HFF-Myc (cell line): Measurements from ENCODE around the gene KDM4B.

ENCODE experiments used
- DNase-seq: peaks from one replicate; pipeline ENCODE4 v3.0.0-alpha.2; 2011; ENCODE audit warnings: low read depth; ENCODE audit errors: extremely low read depth
- H3K4me3 ChIP-seq: replicated peaks from 2 replicates; pipeline ENCODE4 v1.5.1; 2011; ENCODE audit warnings: low read depth, mild to moderate bottlenecking, control low read depth, low read length
- TF ChIP-seq, protein P1 (sequence below): IDR thresholded peaks from 2 replicates; pipeline ENCODE4 v1.5.1; 2012; ENCODE audit warnings: mild to moderate bottlenecking, low read depth, low read length, control low read depth; ENCODE audit errors: missing control alignments

The KDM4B gene

DNA sequence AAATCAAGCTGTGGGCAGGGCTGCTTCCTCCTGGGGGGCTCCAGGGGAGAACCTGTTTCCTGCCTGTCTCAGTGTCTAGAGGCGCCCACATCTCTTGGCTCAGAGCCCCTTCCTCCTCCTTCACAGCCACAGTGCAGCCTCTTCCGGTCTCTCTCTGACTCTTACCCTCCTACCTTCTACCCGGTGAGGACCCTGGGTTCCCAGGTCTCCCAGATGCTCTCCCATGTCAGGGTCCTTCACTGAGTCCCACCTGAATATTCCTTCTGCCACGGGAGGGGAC, 153.1 kb downstream of the KDM4B start:
- DNase-seq, result no peak
- TF ChIP-seq, protein P1, sequence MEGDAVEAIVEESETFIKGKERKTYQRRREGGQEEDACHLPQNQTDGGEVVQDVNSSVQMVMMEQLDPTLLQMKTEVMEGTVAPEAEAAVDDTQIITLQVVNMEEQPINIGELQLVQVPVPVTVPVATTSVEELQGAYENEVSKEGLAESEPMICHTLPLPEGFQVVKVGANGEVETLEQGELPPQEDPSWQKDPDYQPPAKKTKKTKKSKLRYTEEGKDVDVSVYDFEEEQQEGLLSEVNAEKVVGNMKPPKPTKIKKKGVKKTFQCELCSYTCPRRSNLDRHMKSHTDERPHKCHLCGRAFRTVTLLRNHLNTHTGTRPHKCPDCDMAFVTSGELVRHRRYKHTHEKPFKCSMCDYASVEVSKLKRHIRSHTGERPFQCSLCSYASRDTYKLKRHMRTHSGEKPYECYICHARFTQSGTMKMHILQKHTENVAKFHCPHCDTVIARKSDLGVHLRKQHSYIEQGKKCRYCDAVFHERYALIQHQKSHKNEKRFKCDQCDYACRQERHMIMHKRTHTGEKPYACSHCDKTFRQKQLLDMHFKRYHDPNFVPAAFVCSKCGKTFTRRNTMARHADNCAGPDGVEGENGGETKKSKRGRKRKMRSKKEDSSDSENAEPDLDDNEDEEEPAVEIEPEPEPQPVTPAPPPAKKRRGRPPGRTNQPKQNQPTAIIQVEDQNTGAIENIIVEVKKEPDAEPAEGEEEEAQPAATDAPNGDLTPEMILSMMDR, result no peak
- H3K4me3 ChIP-seq, result no peak overlapping the region

DNA sequence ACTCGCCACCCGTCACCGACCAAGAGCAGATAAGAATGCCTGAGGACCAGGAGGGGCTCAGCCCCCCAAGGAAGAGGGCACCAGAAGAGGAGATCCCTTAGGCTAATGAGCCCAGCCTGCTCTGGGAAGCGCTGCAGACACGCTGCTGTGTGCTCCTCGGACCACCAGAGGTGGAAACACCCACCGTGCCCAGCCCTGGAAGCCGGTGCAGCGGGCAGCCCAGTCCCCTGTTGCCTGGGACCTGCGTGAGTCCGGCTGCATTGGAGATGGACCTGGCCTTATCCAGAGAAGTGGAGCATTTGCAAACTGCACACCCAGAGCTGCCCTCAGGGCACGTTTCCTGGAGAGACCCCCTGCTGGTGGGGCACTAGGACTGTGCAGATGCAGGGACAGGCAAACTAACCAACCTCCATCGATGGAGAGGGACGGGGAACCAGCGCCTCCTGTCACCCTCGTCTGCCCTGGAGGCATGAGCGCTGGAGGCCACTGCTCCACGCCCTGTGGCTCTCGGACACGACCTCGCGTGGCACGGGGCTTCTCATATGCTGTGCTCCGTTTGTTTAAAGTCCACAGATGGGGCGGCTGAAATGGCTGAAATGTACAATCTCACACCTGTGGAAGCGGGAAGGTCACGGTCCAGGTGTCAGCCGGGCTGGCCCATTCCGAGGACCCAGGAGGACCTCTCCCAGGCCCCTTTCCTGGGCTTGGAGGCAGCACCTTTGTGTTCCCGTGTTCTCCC, 153.9 kb downstream of the KDM4B start:
- TF ChIP-seq, protein P1, result no peak

DNA sequence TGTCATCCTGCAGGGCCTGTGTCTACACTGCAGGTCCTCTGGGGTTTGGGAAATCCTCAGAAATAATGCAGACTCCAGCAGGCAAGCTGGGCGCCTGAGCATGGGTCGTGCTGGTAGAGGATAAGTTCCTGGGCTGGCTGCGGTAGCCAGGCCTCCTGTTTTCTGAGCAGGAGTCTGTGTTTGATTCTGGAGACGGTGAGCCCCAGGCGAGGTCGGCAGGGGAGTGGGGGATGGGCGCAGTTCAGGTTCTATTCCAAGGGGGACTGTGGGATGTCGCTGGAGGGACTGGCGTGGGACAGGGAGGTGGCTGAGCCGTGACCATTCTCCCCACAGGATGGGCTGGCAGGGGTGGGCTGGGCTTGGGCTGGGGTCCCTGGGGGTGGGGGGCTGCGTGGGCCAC, 154.7 kb downstream of the KDM4B start:
- no peak overlapping the region for H3K4me3 ChIP-seq
- TF ChIP-seq, protein P1, result no peak
- DNase-seq, result no peak

More for the DNA sequence above, 153.9 kb downstream of the KDM4B start:
- H3K4me3 ChIP-seq, result no peak overlapping the region
- no peak for DNase-seq

DNA sequence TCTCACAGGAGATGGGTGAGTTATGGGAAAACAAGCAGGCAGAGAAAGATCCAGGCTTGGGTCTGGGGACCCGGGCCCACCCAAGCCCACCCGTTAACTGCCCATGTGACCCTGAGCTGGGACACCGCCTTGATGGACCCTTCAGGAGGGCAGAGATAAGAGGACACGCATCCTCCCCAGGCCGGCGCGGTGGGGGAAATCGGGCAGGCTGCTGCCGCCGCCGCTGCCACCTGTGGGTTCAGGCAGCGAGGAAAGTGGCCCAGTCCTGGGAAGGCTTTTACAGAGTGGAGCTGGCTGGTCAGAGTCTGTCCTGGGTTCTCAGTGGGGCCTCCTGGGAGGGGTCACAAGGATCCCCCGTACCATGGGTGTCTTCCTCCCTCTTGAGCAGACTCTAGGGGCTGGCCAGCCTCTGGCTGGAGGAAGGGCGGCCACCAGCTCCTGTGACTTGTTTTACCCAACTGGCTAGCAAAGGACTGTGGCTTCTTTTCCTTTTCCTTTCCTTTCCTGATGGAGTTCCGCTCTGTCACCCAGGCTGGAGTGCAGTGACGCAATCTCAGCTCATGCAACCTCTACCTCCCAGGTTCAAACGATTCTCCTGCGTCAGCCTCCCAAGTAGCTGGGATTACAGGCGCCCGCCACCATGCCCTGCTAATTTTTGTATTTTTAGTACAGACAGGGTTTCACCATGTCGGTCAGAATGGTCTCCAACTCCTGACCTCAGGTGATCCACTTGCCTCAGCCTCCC, 155.4 kb downstream of the KDM4B start:
- TF ChIP-seq, protein P1, result no peak
- no peak overlapping the region for H3K4me3 ChIP-seq
- DNase-seq, result no peak

DNA sequence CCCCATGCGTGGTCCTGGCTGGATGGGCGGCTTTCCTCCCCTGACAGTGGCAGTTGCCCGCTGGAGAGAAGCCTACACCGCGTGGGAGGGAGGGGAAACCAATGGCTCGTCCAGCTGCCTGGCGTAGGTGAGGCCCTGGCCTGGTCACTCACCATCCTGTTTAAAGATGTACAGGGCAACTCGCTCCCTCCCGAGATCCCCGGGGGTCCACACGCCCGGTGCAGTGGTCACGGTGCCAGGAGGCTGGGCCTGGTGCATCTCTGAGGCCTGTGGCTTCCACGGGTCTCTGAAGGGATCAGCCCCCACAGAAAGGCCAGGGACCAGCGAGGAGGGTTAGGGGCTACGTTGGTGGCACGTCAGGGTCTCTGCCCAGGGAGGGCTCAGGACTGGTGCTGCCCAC, 156.5 kb downstream of the KDM4B start:
- DNase-seq, result no peak
- TF ChIP-seq, protein P1, result no peak
- no peak overlapping the region for H3K4me3 ChIP-seq

DNA sequence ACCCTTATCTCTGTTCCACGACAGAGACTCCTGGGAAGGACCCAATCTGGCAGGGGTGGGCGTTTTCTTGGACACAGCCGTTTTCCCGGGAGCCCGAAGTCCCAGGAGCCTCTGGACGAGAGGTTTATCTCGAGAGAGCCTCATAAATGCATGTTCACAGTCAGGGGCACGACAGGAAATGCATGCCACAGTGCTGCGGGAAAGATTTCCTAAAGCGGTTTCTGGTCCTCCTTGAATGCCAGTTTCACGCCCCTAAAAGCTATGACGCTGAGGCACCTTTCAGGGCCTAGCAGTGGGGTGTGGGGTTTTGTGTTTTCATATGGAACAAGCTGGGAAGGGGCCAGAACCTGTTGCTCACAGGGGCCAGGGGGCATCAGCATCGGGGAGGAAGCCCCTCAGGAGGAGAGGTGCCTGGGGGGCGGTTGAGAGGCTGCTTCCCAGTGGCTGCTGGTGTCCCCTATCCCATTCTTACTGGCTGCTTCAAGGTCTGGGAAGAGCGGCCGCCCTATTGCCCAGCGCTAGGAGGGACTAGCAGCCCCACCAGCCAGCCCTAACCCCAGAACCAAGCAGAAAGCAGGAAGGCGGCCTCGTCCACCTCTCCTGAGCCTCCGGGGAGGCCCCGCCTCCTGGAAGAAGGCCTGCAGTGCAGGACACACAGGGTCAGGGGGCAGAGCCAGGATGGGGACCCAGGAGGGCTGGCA, 157.0 kb downstream of the KDM4B start:
- TF ChIP-seq, protein P1, result no peak
- H3K4me3 ChIP-seq, result no peak overlapping the region
- no peak for DNase-seq
